Urinary bladder (tissue), 4 donors: ENCODE data around the gene SERPINB1. TPM values are rescaled to one million over a fixed set of nuclear protein-coding genes. Genes with fewer than 3 reads are reported as not detected.
"Not testable (repeated sequence)": the region's sequence is repeated elsewhere in the genome, so short reads cannot be mapped to it uniquely, and the experiment has no call there.

ENCODE experiments used
- DNase-seq: peaks from one replicate; pipeline ENCODE4 v3.0.0-alpha.2; 2015; ENCODE audit errors: extremely low spot score
- H3K27ac ChIP-seq: one replicate; pipeline ENCODE4 v1.5.1; 2013; ENCODE audit warnings: low read depth, mild to moderate bottlenecking, moderate library complexity
- H3K36me3 ChIP-seq: one replicate; pipeline ENCODE4 v1.6.1; 2013; ENCODE audit warnings: mild to moderate bottlenecking, moderate library complexity; ENCODE audit not compliant: insufficient read depth
- H3K4me1 ChIP-seq: one replicate; pipeline ENCODE4 v1.6.1; 2013; ENCODE audit warnings: mild to moderate bottlenecking, moderate library complexity; ENCODE audit not compliant: insufficient read depth
- H3K4me3 ChIP-seq: one replicate; pipeline ENCODE4 v1.5.1; 2013; ENCODE audit warnings: low read depth, low read length
- WGBS: extraction: QIAGEN DNeasy Blood & Tissue Kit; methylation state at CpG from one replicate; pipeline ENCODE4 v1.1.7; 2013; 5-methylcytosine and 5-hydroxymethylcytosine counted together
- polyA plus RNA-seq: library from polyadenylated mRNA; stranded (reverse); fragments of 200-250 nt; gene quantifications from one replicate; pipeline ENCODE4 v1.2.3, GENCODE V29; 2013
- total RNA-seq: library from RNA; depleted of rRNA; stranded (reverse); fragments of >200 nt; gene quantifications from one replicate; pipeline ENCODE4 v1.2.3, GENCODE V29; 2014
- donor health status: healthy with polysubstance abuse.
- donor health status: healthy.

Gene SERPINB1
- total and polyA plus RNA-seq, 2 donors, result 15.9 to 29.3 TPM

- H3K4me1 ChIP-seq, result no peaks in the 10 kb centered on the region
- 67% methylated on average over 9 of the region's 9 CpGs for WGBS
- no peaks in the 10 kb centered on the region for H3K36me3 ChIP-seq
- H3K27ac ChIP-seq, result no peak overlapping the region
- no peak overlapping the region for H3K4me3 ChIP-seq
- DNase-seq, result no peak
These were observed 34.1 kb downstream of the SERPINB1 start for GRCh38 chr6:2807342-2808090.

GRCh38 chr6:2806644-2807043 lies 35.0 kb downstream of the SERPINB1 start:
- DNase-seq, result no peak
- 80% methylated on average over 3 of the region's 3 CpGs for WGBS
- Histone ChIP-seq H3K4me3 (no peak overlapping the region), H3K36me3 (no peaks in the 10 kb centered on the region), H3K27ac (no peak overlapping the region), H3K4me1 (no peaks in the 10 kb centered on the region)

GRCh38 chr6:2805031-2805430 lies 36.6 kb downstream of the SERPINB1 start:
- no peak for DNase-seq
- H3K36me3 ChIP-seq, result no peaks in the 10 kb centered on the region
- no peaks in the 10 kb centered on the region for H3K4me1 ChIP-seq
- WGBS, result 98% methylated on average over 14 of the region's 14 CpGs
- no peak overlapping the region for H3K27ac ChIP-seq
- H3K4me3 ChIP-seq, result no peak overlapping the region

- no peak for DNase-seq
- no peak overlapping the region for H3K27ac ChIP-seq
- no peaks in the 10 kb centered on the region for H3K4me1 ChIP-seq
- 81% methylated on average over 6 of the region's 6 CpGs for WGBS
- no peak overlapping the region for H3K4me3 ChIP-seq
- no peaks in the 10 kb centered on the region for H3K36me3 ChIP-seq
These were observed 37.1 kb downstream of the SERPINB1 start for GRCh38 chr6:2804516-2804915.

- H3K4me3 ChIP-seq, result no peak overlapping the region
- no peaks in the 10 kb centered on the region for H3K4me1 ChIP-seq
- 88% methylated on average over 7 of the region's 7 CpGs for WGBS
- H3K36me3 ChIP-seq, result no peaks in the 10 kb centered on the region
- DNase-seq, result no peak
- H3K27ac ChIP-seq, result no peak overlapping the region
These were observed 37.8 kb downstream of the SERPINB1 start for GRCh38 chr6:2803731-2804429.

GRCh38 chr6:2802521-2803060 lies 39.1 kb downstream of the SERPINB1 start:
- WGBS, result 93% methylated on average over 8 of the region's 8 CpGs
- H3K4me1 ChIP-seq, result no peaks in the 10 kb centered on the region
- H3K4me3 ChIP-seq, result no peak overlapping the region

GRCh38 chr6:2801687-2802086 lies 40.0 kb downstream of the SERPINB1 start:
- H3K4me1 ChIP-seq, H3K36me3 ChIP-seq, DNase-seq, H3K4me3 ChIP-seq, H3K27ac ChIP-seq: not testable (repeated sequence)
- WGBS, result 74% methylated on average over 2 of the region's 4 CpGs

More at GRCh38 chr6:2802521-2803060, 39.1 kb downstream of the SERPINB1 start:
- H3K27ac ChIP-seq, result no peak overlapping the region
- no peaks in the 10 kb centered on the region for H3K36me3 ChIP-seq
- DNase-seq, result no peak

GRCh38 chr6:2800552-2801316 lies 40.9 kb downstream of the SERPINB1 start:
- H3K4me1 ChIP-seq, result no peaks in the 10 kb centered on the region
- H3K4me3 ChIP-seq, result no peak overlapping the region
- DNase-seq, result no peak
- 91% methylated on average over 14 of the region's 14 CpGs for WGBS
- no peak overlapping the region for H3K27ac ChIP-seq
- H3K36me3 ChIP-seq, result no peaks in the 10 kb centered on the region

GRCh38 chr6:2799936-2800527 lies 41.6 kb downstream of the SERPINB1 start:
- H3K4me1 ChIP-seq, result no peaks in the 10 kb centered on the region
- H3K4me3 ChIP-seq, result no peak overlapping the region
- no peak overlapping the region for H3K27ac ChIP-seq
- WGBS, result 78% methylated on average over 11 of the region's 11 CpGs
- DNase-seq, result no peak
- H3K36me3 ChIP-seq, result no peaks in the 10 kb centered on the region

- no peak for DNase-seq
- 91% methylated on average over 11 of the region's 11 CpGs for WGBS
- H3K4me1 ChIP-seq, result no peaks in the 10 kb centered on the region
- H3K27ac ChIP-seq, result no peak overlapping the region
- no peaks in the 10 kb centered on the region for H3K36me3 ChIP-seq
- H3K4me3 ChIP-seq, result no peak overlapping the region
These were observed 43.0 kb downstream of the SERPINB1 start for GRCh38 chr6:2798586-2799134.

GRCh38 chr6:2797564-2798031 lies 44.1 kb downstream of the SERPINB1 start:
- Histone ChIP-seq H3K36me3 (no peaks in the 10 kb centered on the region), H3K4me3 (no peak overlapping the region), H3K4me1 (no peaks in the 10 kb centered on the region), H3K27ac (no peak overlapping the region)
- no peak for DNase-seq
- 55% methylated on average over 3 of the region's 3 CpGs for WGBS

GRCh38 chr6:2796861-2797260 lies 44.8 kb downstream of the SERPINB1 start:
- Histone ChIP-seq H3K27ac (no peak overlapping the region), H3K4me1 (no peaks in the 10 kb centered on the region), H3K4me3 (no peak overlapping the region), H3K36me3 (no peaks in the 10 kb centered on the region)
- WGBS, result 75% methylated on average over 6 of the region's 6 CpGs
- DNase-seq, result no peak

GRCh38 chr6:2795956-2796355 lies 45.7 kb downstream of the SERPINB1 start:
- no peak for DNase-seq
- no peaks in the 10 kb centered on the region for H3K4me1 ChIP-seq

More at GRCh38 chr6:2795956-2796355, 45.7 kb downstream of the SERPINB1 start:
- H3K4me3 ChIP-seq, result no peak overlapping the region
- no peak overlapping the region for H3K27ac ChIP-seq
- 92% methylated on average over 16 of the region's 16 CpGs for WGBS
- H3K36me3 ChIP-seq, result no peaks in the 10 kb centered on the region
